LNCaP clone FGC (cell line): ENCODE results near the gene ADAM33.

Experiments
- DNase-seq: peaks from one replicate; pipeline ENCODE4 v3.0.0-alpha.2; 2011; ENCODE audit warnings: low read depth
- H3K4me3 ChIP-seq: 2 replicates; pipeline ENCODE4 v1.5.1; 2011; ENCODE audit warnings: mild to moderate bottlenecking, low read depth, low read length, control low read depth
- CTCF ChIP-seq: IDR thresholded peaks from 2 replicates; pipeline ENCODE4 v1.5.1; 2012; ENCODE audit warnings: mild to moderate bottlenecking; ENCODE audit not compliant: control insufficient read depth, insufficient read depth; ENCODE audit errors: extremely low read depth

The ADAM33 gene

GRCh38 chr20:3694864-3695263, 13.1 kb upstream of the ADAM33 start:
- no peak overlapping the region for H3K4me3 ChIP-seq

GRCh38 chr20:3693376-3693775, 11.6 kb upstream of the ADAM33 start:
- DNase-seq: no peak
- no peak overlapping the region for H3K4me3 ChIP-seq
- no peak for TF ChIP-seq CTCF

More at GRCh38 chr20:3694864-3695263, 13.1 kb upstream of the ADAM33 start:
- no peak for DNase-seq
- TF ChIP-seq CTCF: no peak

GRCh38 chr20:3692706-3693294, 11.0 kb upstream of the ADAM33 start:
- no peak for DNase-seq
- no peak overlapping the region for H3K4me3 ChIP-seq
- TF ChIP-seq CTCF: no peak

GRCh38 chr20:3691897-3692296, 10.1 kb upstream of the ADAM33 start:
- no peak overlapping the region for H3K4me3 ChIP-seq
- no peak for TF ChIP-seq CTCF
- DNase-seq: no peak

GRCh38 chr20:3691306-3691705, 9.5 kb upstream of the ADAM33 start:
- no peak overlapping the region for H3K4me3 ChIP-seq

GRCh38 chr20:3690413-3690812, 8.6 kb upstream of the ADAM33 start:
- no peak for DNase-seq
- no peak overlapping the region for H3K4me3 ChIP-seq
- TF ChIP-seq CTCF: no peak

More at GRCh38 chr20:3691306-3691705, 9.5 kb upstream of the ADAM33 start:
- no peak for TF ChIP-seq CTCF
- no peak for DNase-seq

GRCh38 chr20:3689978-3690377, 8.2 kb upstream of the ADAM33 start:
- DNase-seq: no peak
- TF ChIP-seq CTCF: no peak
- no peak overlapping the region for H3K4me3 ChIP-seq
